Heart left ventricle (tissue), 13 donors: Measurements from ENCODE around the gene C9orf152.
"Not testable (repeated sequence)": the region's sequence is repeated elsewhere in the genome, so short reads cannot be mapped to it uniquely, and the experiment has no call there.

Experiments
- CTCF ChIP-seq, 12 donors: fragments of 200-600 bp; sonication (generic) in 4 of 12; IDR thresholded peaks; one replicate each; pipeline versions ENCODE4 v1.5.0 to v1.8.0; 2018 to 2022; ENCODE audit warnings: antibody characterized with exemption in 12 of 12, mild to moderate bottlenecking in 5 of 12
- POLR2A ChIP-seq, 2 donors: fragments of 450-650 bp; IDR thresholded peaks; one replicate each; pipeline ENCODE4 v1.6.1; 2017; ENCODE audit warnings: antibody characterized with exemption in 2 of 2, mild to moderate bottlenecking in 2 of 2, moderate library complexity in 2 of 2
- donor health status: ischemic (EF 13 %, LVEDD 7.1; RV severe dilation, severe dysfunction).
- donor health status: DM: no; HTN: yes; CAD: no.
- donor health status: DM: no; HTN: no; CAD: no.
- donor health status: ischemic (EF 25% LVEDD 6.9; RV normal size, moderate dysfunction).
- donor health status: ischemic (EF 25% LVEDD 5.7; RV mildly dilated, moderate dysfunction).
- donor health status: ischemic (EF 35%, LVEDD 5.7; RV mildly dilated, moderate dysfunction).
- donor health status: nonischemic (EF 11% LVEDD 7.7; RV severe dilation, severe dysfunction).
- donor health status: DM: yes; HTN: yes; CAD: no.
- donor health status: PGD.
- donor health status: ischemic (EF 29% LVEDD 5.4; RV normal size, mild dysfunction).
- donor health status: nonischemic (EF 23%, LVEDD 6.1; RV moderate dilation, normal function).

DNA sequence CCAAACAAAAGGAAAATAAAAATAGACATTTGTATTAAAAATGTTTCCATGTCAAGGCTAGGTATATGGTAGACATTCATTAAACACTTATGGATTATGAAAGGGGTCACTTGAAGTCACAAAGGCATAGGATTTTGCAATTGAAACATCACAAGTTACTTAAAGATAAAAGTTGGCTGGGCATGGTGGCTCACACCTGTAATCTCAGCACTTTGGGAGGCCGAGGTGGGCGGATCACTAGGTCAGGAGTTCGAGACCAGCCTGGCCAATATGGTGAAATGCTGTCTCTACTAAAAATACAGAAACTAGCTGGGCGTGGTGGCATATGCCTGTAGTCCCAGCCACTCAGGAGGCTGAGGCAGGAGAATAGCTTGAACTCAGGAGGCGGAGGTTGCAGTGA is 43.8 kb upstream of the C9orf152 start:
- not testable (repeated sequence) for TF ChIP-seq POLR2A, CTCF (IDR thresholded peaks at IDR 0.05)
